ENCODE data around the gene PTPRD.

PTPRD gene

GRCh38 chr9:8673830-8674229 lies 1939.0 kb downstream of the PTPRD start:
- H3K4me3 ChIP-seq (ENCODE audit: low read length), result no peak overlapping the region
- H3K27ac ChIP-seq (ENCODE audit: low read length), result no peak overlapping the region
- no peaks in the 10 kb centered on the region for H3K9me3 ChIP-seq (ENCODE audit: control insufficient read depth, low read depth, low read length)
- peaks cover 16% of the 10 kb centered on the region for H3K4me1 ChIP-seq (ENCODE audit: control insufficient read depth, low read depth, low read length)
- no peaks in the 10 kb centered on the region for H3K36me3 ChIP-seq (ENCODE audit: control insufficient read depth, low read depth, low read length)
- no peak overlapping the region for H3K9ac ChIP-seq (ENCODE audit: low read length)
- no peaks in the 10 kb centered on the region for H3K27me3 ChIP-seq (ENCODE audit: control insufficient read depth, insufficient read depth, low read length)

- Histone ChIP-seq H3K9ac (ENCODE audit: low read length) (no peak overlapping the region), H3K4me1 (ENCODE audit: control insufficient read depth, low read depth, low read length) (no peaks in the 10 kb centered on the region), H3K36me3 (ENCODE audit: control insufficient read depth, low read depth, low read length) (no peaks in the 10 kb centered on the region), H3K9me3 (ENCODE audit: control insufficient read depth, low read depth, low read length) (no peaks in the 10 kb centered on the region), H3K27ac (ENCODE audit: low read length) (no peak overlapping the region), H3K4me3 (ENCODE audit: low read length) (no peak overlapping the region), H3K27me3 (ENCODE audit: control insufficient read depth, insufficient read depth, low read length) (no peaks in the 10 kb centered on the region)
These were observed 1942.1 kb downstream of the PTPRD start for GRCh38 chr9:8670751-8671150.

GRCh38 chr9:8668751-8669150 lies 1944.1 kb downstream of the PTPRD start:
- H3K9ac ChIP-seq (ENCODE audit: low read length), result no peak overlapping the region
- H3K36me3 ChIP-seq (ENCODE audit: control insufficient read depth, low read depth, low read length), result no peaks in the 10 kb centered on the region
- H3K27me3 ChIP-seq (ENCODE audit: control insufficient read depth, insufficient read depth, low read length), result no peaks in the 10 kb centered on the region
- H3K9me3 ChIP-seq (ENCODE audit: control insufficient read depth, low read depth, low read length), result no peaks in the 10 kb centered on the region
- no peak overlapping the region for H3K27ac ChIP-seq (ENCODE audit: low read length)
- no peaks in the 10 kb centered on the region for H3K4me1 ChIP-seq (ENCODE audit: control insufficient read depth, low read depth, low read length)
- H3K4me3 ChIP-seq (ENCODE audit: low read length), result no peak overlapping the region

- no peaks in the 10 kb centered on the region for H3K4me1 ChIP-seq (ENCODE audit: control insufficient read depth, low read depth, low read length)
- H3K4me3 ChIP-seq (ENCODE audit: low read length), result no peak overlapping the region
- H3K27ac ChIP-seq (ENCODE audit: low read length), result no peak overlapping the region
- H3K27me3 ChIP-seq (ENCODE audit: control insufficient read depth, insufficient read depth, low read length), result no peaks in the 10 kb centered on the region
- no peak overlapping the region for H3K9ac ChIP-seq (ENCODE audit: low read length)
- H3K36me3 ChIP-seq (ENCODE audit: control insufficient read depth, low read depth, low read length), result no peaks in the 10 kb centered on the region
- H3K9me3 ChIP-seq (ENCODE audit: control insufficient read depth, low read depth, low read length), result no peaks in the 10 kb centered on the region
These were observed 1944.6 kb downstream of the PTPRD start for GRCh38 chr9:8668231-8668630.

DNA sequence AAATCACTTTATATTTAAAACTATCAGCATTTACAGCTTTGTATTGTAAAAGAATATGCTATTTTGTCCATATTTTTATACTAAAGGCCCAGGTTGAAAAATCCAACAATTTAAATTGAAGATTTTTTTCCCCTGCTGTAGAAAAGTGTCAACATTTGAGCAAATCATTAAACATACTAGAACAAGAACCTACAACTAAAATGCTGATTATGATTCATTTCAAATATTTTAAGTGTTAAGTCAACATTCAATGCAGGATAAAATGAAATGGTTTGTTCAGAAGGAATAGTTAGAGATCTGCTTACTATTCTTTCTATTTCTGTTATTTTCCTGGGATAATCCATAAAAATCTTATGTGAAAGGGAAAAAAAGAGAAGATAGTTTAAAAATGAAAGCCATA lies 1946.7 kb downstream of the PTPRD start:
- H3K4me3 ChIP-seq (ENCODE audit: low read length), result no peak overlapping the region
- no peaks in the 10 kb centered on the region for H3K27me3 ChIP-seq (ENCODE audit: control insufficient read depth, insufficient read depth, low read length)
- no peaks in the 10 kb centered on the region for H3K4me1 ChIP-seq (ENCODE audit: control insufficient read depth, low read depth, low read length)
- no peaks in the 10 kb centered on the region for H3K36me3 ChIP-seq (ENCODE audit: control insufficient read depth, low read depth, low read length)
- no peaks in the 10 kb centered on the region for H3K9me3 ChIP-seq (ENCODE audit: control insufficient read depth, low read depth, low read length)
- H3K27ac ChIP-seq (ENCODE audit: low read length), result no peak overlapping the region
- H3K9ac ChIP-seq (ENCODE audit: low read length), result no peak overlapping the region

GRCh38 chr9:8660383-8660782 lies 1952.4 kb downstream of the PTPRD start:
- Histone ChIP-seq H3K9me3 (ENCODE audit: control insufficient read depth, low read depth, low read length) (no peaks in the 10 kb centered on the region), H3K27me3 (ENCODE audit: control insufficient read depth, insufficient read depth, low read length) (no peaks in the 10 kb centered on the region), H3K36me3 (ENCODE audit: control insufficient read depth, low read depth, low read length) (no peaks in the 10 kb centered on the region), H3K27ac (ENCODE audit: low read length) (no peak overlapping the region), H3K9ac (ENCODE audit: low read length) (no peak overlapping the region), H3K4me3 (ENCODE audit: low read length) (no peak overlapping the region), H3K4me1 (ENCODE audit: control insufficient read depth, low read depth, low read length) (no peaks in the 10 kb centered on the region)

DNA sequence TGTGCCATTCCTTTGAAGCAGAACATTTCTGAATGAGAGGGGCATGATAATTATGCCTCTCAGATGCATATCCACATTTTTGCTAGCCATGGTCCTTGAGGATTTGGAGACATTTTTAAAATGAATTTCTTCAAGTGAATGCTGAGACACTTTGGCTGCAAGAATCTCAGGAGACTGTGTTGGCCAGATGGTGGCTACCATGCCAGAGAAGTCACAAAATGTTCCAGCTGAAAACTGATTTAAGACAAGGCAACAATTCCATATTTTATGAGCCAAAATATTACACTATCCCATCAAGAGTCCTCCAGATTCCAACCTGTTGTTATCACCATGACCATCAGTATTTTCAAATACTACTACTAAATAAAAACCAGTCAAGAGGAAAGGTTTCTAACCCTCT lies 1953.7 kb downstream of the PTPRD start:
- no peaks in the 10 kb centered on the region for H3K27me3 ChIP-seq (ENCODE audit: control insufficient read depth, insufficient read depth, low read length)
- H3K36me3 ChIP-seq (ENCODE audit: control insufficient read depth, low read depth, low read length), result no peaks in the 10 kb centered on the region
- H3K4me3 ChIP-seq (ENCODE audit: low read length), result no peak overlapping the region
- H3K9me3 ChIP-seq (ENCODE audit: control insufficient read depth, low read depth, low read length), result no peaks in the 10 kb centered on the region
- no peaks in the 10 kb centered on the region for H3K4me1 ChIP-seq (ENCODE audit: control insufficient read depth, low read depth, low read length)
- no peak overlapping the region for H3K9ac ChIP-seq (ENCODE audit: low read length)
- no peak overlapping the region for H3K27ac ChIP-seq (ENCODE audit: low read length)

DNA sequence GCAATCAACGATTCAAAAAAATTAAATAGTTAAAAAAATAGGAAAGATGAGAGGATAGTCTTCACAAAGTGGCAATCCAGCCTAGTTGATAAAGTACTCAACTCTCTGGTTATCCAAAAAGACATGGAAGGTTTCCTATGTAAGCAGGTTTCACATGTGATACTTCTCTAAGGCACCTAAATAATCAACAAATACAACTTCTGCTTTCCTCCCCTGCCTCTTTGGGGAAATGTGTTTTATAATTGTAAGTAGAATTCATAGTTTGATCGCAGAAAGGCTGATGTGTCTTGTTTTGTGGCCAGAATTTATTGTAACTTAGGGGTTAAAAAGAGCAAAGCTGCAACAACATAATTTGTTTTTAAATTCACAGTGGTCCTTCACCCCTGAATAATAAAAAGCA lies 1957.7 kb downstream of the PTPRD start:
- Histone ChIP-seq H3K27ac (ENCODE audit: low read length) (no peak overlapping the region), H3K4me1 (ENCODE audit: control insufficient read depth, low read depth, low read length) (peaks cover 8% of the 10 kb centered on the region), H3K27me3 (ENCODE audit: control insufficient read depth, insufficient read depth, low read length) (no peaks in the 10 kb centered on the region), H3K36me3 (ENCODE audit: control insufficient read depth, low read depth, low read length) (no peaks in the 10 kb centered on the region), H3K9ac (ENCODE audit: low read length) (no peak overlapping the region), H3K4me3 (ENCODE audit: low read length) (no peak overlapping the region), H3K9me3 (ENCODE audit: control insufficient read depth, low read depth, low read length) (no peaks in the 10 kb centered on the region)

- Histone ChIP-seq H3K9ac (ENCODE audit: low read length) (no peak overlapping the region), H3K36me3 (ENCODE audit: control insufficient read depth, low read depth, low read length) (no peaks in the 10 kb centered on the region), H3K4me1 (ENCODE audit: control insufficient read depth, low read depth, low read length) (peaks cover 8% of the 10 kb centered on the region), H3K9me3 (ENCODE audit: control insufficient read depth, low read depth, low read length) (no peaks in the 10 kb centered on the region), H3K27ac (ENCODE audit: low read length) (no peak overlapping the region), H3K27me3 (ENCODE audit: control insufficient read depth, insufficient read depth, low read length) (no peaks in the 10 kb centered on the region), H3K4me3 (ENCODE audit: low read length) (no peak overlapping the region)
These were observed 1958.9 kb downstream of the PTPRD start for GRCh38 chr9:8653855-8654254.

- Histone ChIP-seq H3K27ac (ENCODE audit: low read length) (no peak overlapping the region), H3K4me3 (ENCODE audit: low read length) (no peak overlapping the region), H3K9ac (ENCODE audit: low read length) (no peak overlapping the region), H3K27me3 (ENCODE audit: control insufficient read depth, insufficient read depth, low read length) (no peaks in the 10 kb centered on the region), H3K36me3 (ENCODE audit: control insufficient read depth, low read depth, low read length) (no peaks in the 10 kb centered on the region), H3K9me3 (ENCODE audit: control insufficient read depth, low read depth, low read length) (no peaks in the 10 kb centered on the region), H3K4me1 (ENCODE audit: control insufficient read depth, low read depth, low read length) (peaks cover 8% of the 10 kb centered on the region)
These were observed 1959.7 kb downstream of the PTPRD start for GRCh38 chr9:8653111-8653510.

- Histone ChIP-seq H3K9me3 (ENCODE audit: control insufficient read depth, low read depth, low read length) (no peaks in the 10 kb centered on the region), H3K4me1 (ENCODE audit: control insufficient read depth, low read depth, low read length) (peaks cover 11% of the 10 kb centered on the region), H3K9ac (ENCODE audit: low read length) (no peak overlapping the region), H3K27ac (ENCODE audit: low read length) (no peak overlapping the region), H3K4me3 (ENCODE audit: low read length) (no peak overlapping the region), H3K27me3 (ENCODE audit: control insufficient read depth, insufficient read depth, low read length) (no peaks in the 10 kb centered on the region), H3K36me3 (ENCODE audit: control insufficient read depth, low read depth, low read length) (no peaks in the 10 kb centered on the region)
These were observed 1960.5 kb downstream of the PTPRD start for GRCh38 chr9:8652255-8652654.

DNA sequence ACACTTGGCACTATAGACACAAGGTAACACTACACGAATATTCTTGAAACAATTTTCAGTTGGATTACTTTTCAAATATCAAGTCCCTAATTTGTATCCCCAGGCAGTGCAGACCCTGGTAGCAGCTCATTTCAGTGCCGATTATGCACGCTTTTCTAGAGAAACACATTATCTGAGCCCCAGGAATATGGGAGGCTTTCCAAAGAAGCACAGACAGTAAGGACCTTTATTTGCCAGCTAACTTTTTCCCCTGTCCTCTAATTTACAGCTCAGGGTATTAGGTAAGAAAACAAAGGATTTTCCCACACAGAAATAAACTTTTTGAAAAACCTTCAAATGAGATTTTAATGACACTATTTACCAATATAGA lies 1961.0 kb downstream of the PTPRD start:
- Histone ChIP-seq H3K4me3 (ENCODE audit: low read length) (no peak overlapping the region), H3K4me1 (ENCODE audit: control insufficient read depth, low read depth, low read length) (peaks cover 11% of the 10 kb centered on the region), H3K9ac (ENCODE audit: low read length) (no peak overlapping the region), H3K9me3 (ENCODE audit: control insufficient read depth, low read depth, low read length) (no peaks in the 10 kb centered on the region), H3K27ac (ENCODE audit: low read length) (no peak overlapping the region), H3K36me3 (ENCODE audit: control insufficient read depth, low read depth, low read length) (no peaks in the 10 kb centered on the region), H3K27me3 (ENCODE audit: control insufficient read depth, insufficient read depth, low read length) (no peaks in the 10 kb centered on the region)
